Natural killer cell treated with Interleukin-12 subunit alpha and Interleukin-12 subunit beta and Interleukin-15 and Interleukin-18, amount 100 ng/mL, for 72 hours (primary cell): Measurements from ENCODE around the gene GDF15. TPM values are rescaled to one million over a fixed set of nuclear protein-coding genes. Genes with fewer than 3 reads are reported as not detected.
"Not testable (repeated sequence)": the region's sequence is repeated elsewhere in the genome, so short reads cannot be mapped to it uniquely, and the experiment has no call there.

Experiments used
- ATAC-seq, 2 donors: fragments of 150-1000 bp; cut with Tn5 transposase in 1 of 2; sonication (Bioruptor Pico), chemical (Tn5 transposase) in 1 of 2; 2 replicates each; pipeline ENCODE4 v1.10.0; 2021
- DNase-seq: peaks from one replicate; pipeline ENCODE4 v3.0.0; 2022; ENCODE audit warnings: low spot score
- H3K27ac Mint-ChIP-seq, 2 donors: 1 replicate in 1 of 2; 2 replicates in 1 of 2; pipeline ENCODE4 v1.8.0; 2022; ENCODE audit warnings: mixed read lengths in 2 of 2, mild to moderate bottlenecking in 1 of 2, moderate library complexity in 1 of 2
- H3K27me3 Mint-ChIP-seq, 2 donors: 1 replicate in 1 of 2; 2 replicates in 1 of 2; pipeline ENCODE4 v1.8.0; 2022; ENCODE audit warnings: mixed read lengths in 2 of 2
- H3K36me3 Mint-ChIP-seq: one replicate; pipeline ENCODE4 v1.8.0; 2022; ENCODE audit warnings: mixed read lengths
- H3K4me1 Mint-ChIP-seq, 2 donors: 1 replicate in 1 of 2; 2 replicates in 1 of 2; pipeline ENCODE4 v1.8.0; 2022; ENCODE audit warnings: low read depth in 2 of 2, mixed read lengths in 2 of 2, mild to moderate bottlenecking in 1 of 2
- H3K4me3 Mint-ChIP-seq: one replicate; pipeline ENCODE4 v1.8.0; 2022; ENCODE audit warnings: mixed read lengths
- H3K9me3 Mint-ChIP-seq: 2 replicates; pipeline ENCODE4 v1.8.0; 2022; ENCODE audit warnings: mixed read lengths
- total RNA-seq, 2 donors: library from RNA; stranded (reverse); gene quantifications; one replicate each; pipeline ENCODE4 v1.2.3, GENCODE V29; 2022

Gene GDF15
- total RNA-seq, 2 donors from 2014 or later = 0.71 TPM; not detected in 1

GRCh38 chr19:18391509-18392075 lies 5.6 kb downstream of the GDF15 start:
- Mint-ChIP-seq H3K9me3 (no peaks in the 10 kb centered on the region), H3K27me3 (peaks cover 0 to 2% of the 10 kb centered on the region in 2 donors), H3K4me3 (no peak overlapping the region), H3K36me3 (no peaks in the 10 kb centered on the region), H3K27ac (no peak overlapping the region), H3K4me1 (peaks cover 6 to 13% of the 10 kb centered on the region in 2 donors)
- no peak for DNase-seq
- no peak for ATAC-seq

- peaks cover 5 to 10% of the 10 kb centered on the region in 2 donors for H3K4me1 Mint-ChIP-seq
- H3K4me3 Mint-ChIP-seq = no peak overlapping the region
- H3K27me3 Mint-ChIP-seq = peaks cover 0 to 2% of the 10 kb centered on the region in 2 donors
- no peak for ATAC-seq
- H3K36me3 Mint-ChIP-seq = no peaks in the 10 kb centered on the region
- no peak overlapping the region for H3K27ac Mint-ChIP-seq
- no peaks in the 10 kb centered on the region for H3K9me3 Mint-ChIP-seq
- no peak for DNase-seq
Observed at GRCh38 chr19:18392417-18392816, 6.5 kb downstream of the GDF15 start.

- Mint-ChIP-seq H3K27me3 (peaks cover 0 to 3% of the 10 kb centered on the region in 2 donors), H3K4me3 (no peak overlapping the region), H3K27ac (no peak overlapping the region), H3K9me3 (no peaks in the 10 kb centered on the region), H3K36me3 (no peaks in the 10 kb centered on the region), H3K4me1 (peaks cover 6 to 10% of the 10 kb centered on the region in 2 donors)
- DNase-seq (no peak), ATAC-seq (no peak)
Observed at GRCh38 chr19:18392926-18393325, 7.0 kb downstream of the GDF15 start.

GRCh38 chr19:18393836-18394235 lies 7.9 kb downstream of the GDF15 start:
- H3K27me3 Mint-ChIP-seq = peaks cover 0 to 5% of the 10 kb centered on the region in 2 donors
- no peaks in the 10 kb centered on the region for H3K36me3 Mint-ChIP-seq
- no peak overlapping the region for H3K27ac Mint-ChIP-seq
- no peak overlapping the region for H3K4me3 Mint-ChIP-seq
- no peaks in the 10 kb centered on the region for H3K9me3 Mint-ChIP-seq
- no peak for ATAC-seq
- no peak for DNase-seq
- peaks cover 5 to 12% of the 10 kb centered on the region in 2 donors for H3K4me1 Mint-ChIP-seq

DNA sequence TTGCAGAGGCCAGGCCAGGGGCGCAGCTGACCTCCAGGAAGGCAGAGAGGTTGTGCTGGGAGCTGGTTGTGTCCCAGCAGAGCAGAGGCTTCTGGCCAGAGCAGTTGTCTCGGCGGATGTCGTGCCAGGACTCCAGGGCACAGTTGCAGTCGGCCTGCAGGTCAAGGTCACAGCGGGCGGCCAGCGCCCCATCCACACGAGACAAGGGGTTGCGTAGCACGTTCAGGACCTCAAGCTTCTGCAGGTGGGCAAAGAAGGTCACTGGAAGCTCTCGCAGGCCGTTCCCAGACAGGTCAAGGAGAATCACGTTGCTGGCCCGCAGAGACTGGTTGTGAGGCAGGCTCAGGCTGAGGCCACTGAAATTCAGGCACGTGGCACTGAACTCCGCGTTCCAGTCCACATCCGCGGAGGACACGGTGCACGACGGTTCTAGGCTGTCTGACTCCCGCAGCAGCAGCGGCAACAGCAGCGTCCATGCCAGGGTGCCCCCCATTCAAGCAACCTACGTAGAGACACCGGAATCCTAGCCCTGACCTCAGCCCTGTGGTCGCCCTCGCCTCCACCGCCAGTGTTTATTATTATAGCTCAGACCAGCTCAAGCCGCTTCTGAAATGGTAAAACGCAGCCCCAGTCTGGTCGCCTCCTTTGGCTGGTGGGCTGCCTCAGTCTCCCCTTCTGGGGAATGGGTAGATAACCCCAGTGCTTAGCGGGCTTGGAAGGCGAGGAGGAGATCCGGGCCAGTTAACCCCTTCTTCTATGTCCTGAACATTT lies 10.7 kb downstream of the GDF15 start:
- no peak overlapping the region for H3K4me3 Mint-ChIP-seq
- no peaks in the 10 kb centered on the region for H3K9me3 Mint-ChIP-seq
- DNase-seq (no peak), ATAC-seq (peak in 1 of 2 donors; percentile 15)
- peaks cover 0 to 5% of the 10 kb centered on the region in 2 donors for H3K27me3 Mint-ChIP-seq
- peaks cover 5% of the 10 kb centered on the region in 2 donors for H3K4me1 Mint-ChIP-seq
- H3K36me3 Mint-ChIP-seq = no peaks in the 10 kb centered on the region
- no peak overlapping the region for H3K27ac Mint-ChIP-seq

- ATAC-seq = peak; percentile 31 to 60
- Mint-ChIP-seq H3K27ac (peak within 1 kb of the TSS in 1 of 2 donors; percentile 53), H3K36me3 (no peaks in the 10 kb centered on the region), H3K9me3 (no peaks in the 10 kb centered on the region), H3K4me1 (peaks cover 5% of the 10 kb centered on the region in 2 donors), H3K4me3 (peak within 1 kb of the TSS; percentile 17), H3K27me3 (peaks cover 0 to 5% of the 10 kb centered on the region in 2 donors)
- no peak for DNase-seq
Observed at GRCh38 chr19:18397242-18398202, 11.6 kb downstream of the GDF15 start, which contains the start of gene LRRC25. TSS of gene LRRC25 (minus strand) at chr19:18397622. CDS start at chr19:18396963, 659 bp downstream.

GRCh38 chr19:18399008-18399407 lies 13.1 kb downstream of the GDF15 start:
- Mint-ChIP-seq H3K27me3 (peaks cover 0 to 5% of the 10 kb centered on the region in 2 donors), H3K9me3 (no peaks in the 10 kb centered on the region), H3K36me3 (no peaks in the 10 kb centered on the region), H3K4me3 (no peak overlapping the region), H3K27ac (no peak overlapping the region), H3K4me1 (peaks cover 5% of the 10 kb centered on the region in 2 donors)
- DNase-seq = no peak
- ATAC-seq = no peak

- Mint-ChIP-seq H3K36me3 (no peaks in the 10 kb centered on the region), H3K27ac (peak overlapping the region in 1 of 2 donors; percentile 56), H3K4me3 (no peak overlapping the region), H3K27me3 (peaks cover 0 to 5% of the 10 kb centered on the region in 2 donors), H3K9me3 (no peaks in the 10 kb centered on the region), H3K4me1 (peaks cover 5% of the 10 kb centered on the region in 2 donors)
- ATAC-seq (peak in 1 of 2 donors; percentile 48), DNase-seq (no peak)
Observed at GRCh38 chr19:18401580-18402112, 15.7 kb downstream of the GDF15 start.

DNA sequence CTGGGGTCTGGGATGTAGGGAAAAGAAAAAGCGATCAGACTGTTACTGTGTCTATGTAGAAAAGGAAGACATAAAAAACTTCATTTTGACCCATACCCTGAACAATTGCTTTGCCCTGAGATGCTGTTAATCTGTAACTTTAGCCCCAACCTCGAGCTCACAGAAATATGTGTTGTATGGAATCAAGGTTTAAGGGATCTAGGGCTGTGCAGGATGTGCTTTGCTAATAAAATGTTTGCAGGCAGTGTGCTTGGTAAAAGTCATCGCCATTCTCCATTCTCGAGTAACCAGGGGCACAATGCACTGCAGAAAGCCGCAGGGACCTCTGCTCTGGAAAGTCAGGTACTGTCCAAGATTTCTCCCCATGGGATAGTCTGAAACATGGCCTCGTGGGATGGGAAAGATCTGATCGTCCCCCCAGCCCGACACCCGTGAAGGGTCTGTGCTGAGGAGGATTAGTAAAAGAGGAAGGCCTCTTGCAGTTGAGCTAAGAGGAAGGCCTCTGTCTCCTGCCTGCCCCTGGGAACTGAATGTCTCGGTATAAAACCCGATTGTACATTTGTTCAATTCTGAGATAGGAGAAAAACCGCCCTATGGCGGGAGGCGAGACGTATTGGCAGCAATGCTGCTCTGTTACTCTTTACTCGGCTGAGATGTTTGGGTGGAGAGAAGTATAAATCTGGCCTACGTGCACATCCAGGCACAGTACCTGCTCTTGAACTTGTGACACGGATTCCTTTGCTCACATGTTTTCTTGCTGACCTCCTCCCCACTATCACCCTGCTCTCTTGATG lies 16.7 kb downstream of the GDF15 start:
- H3K36me3 Mint-ChIP-seq, H3K27me3 Mint-ChIP-seq, H3K9me3 Mint-ChIP-seq, H3K27ac Mint-ChIP-seq, H3K4me3 Mint-ChIP-seq, DNase-seq, H3K4me1 Mint-ChIP-seq, ATAC-seq: not testable (repeated sequence)

GRCh38 chr19:18405754-18406153 lies 19.8 kb downstream of the GDF15 start:
- ATAC-seq, H3K36me3 Mint-ChIP-seq, H3K27ac Mint-ChIP-seq, H3K4me1 Mint-ChIP-seq, H3K9me3 Mint-ChIP-seq, H3K4me3 Mint-ChIP-seq, H3K27me3 Mint-ChIP-seq, DNase-seq: not testable (repeated sequence)

GRCh38 chr19:18406749-18407148 lies 20.8 kb downstream of the GDF15 start:
- Mint-ChIP-seq H3K27ac (no peak overlapping the region), H3K27me3 (no peaks in the 10 kb centered on the region), H3K9me3 (no peaks in the 10 kb centered on the region), H3K36me3 (no peaks in the 10 kb centered on the region), H3K4me3 (no peak overlapping the region), H3K4me1 (peaks cover 6 to 9% of the 10 kb centered on the region in 2 donors)
- ATAC-seq (no peak), DNase-seq (no peak)

- Mint-ChIP-seq H3K36me3 (no peaks in the 10 kb centered on the region), H3K27me3 (no peaks in the 10 kb centered on the region), H3K4me3 (no peak overlapping the region), H3K9me3 (no peaks in the 10 kb centered on the region), H3K4me1 (peaks cover 6 to 9% of the 10 kb centered on the region in 2 donors), H3K27ac (no peak overlapping the region)
- no peak for DNase-seq
- ATAC-seq = no peak
Observed at GRCh38 chr19:18408053-18408476, 22.1 kb downstream of the GDF15 start.
